Measurements from ENCODE around the gene TSPEAR.

Gene TSPEAR

GRCh38 chr21:44531606-44532564, 179.5 kb downstream of the TSPEAR start:
- no peak for TF ChIP-seq FOXP2 (optimal IDR thresholded peaks at IDR 0.05; ENCODE audit: borderline replicate concordance, extremely low read depth, extremely low read length, insufficient read depth)
- TF ChIP-seq SIN3A (IDR thresholded peaks at IDR 0.05; ENCODE audit: borderline replicate concordance, insufficient read depth, low read length), result no peak
- no peak for TF ChIP-seq REST (IDR thresholded peaks at IDR 0.05; ENCODE audit: insufficient read depth in 1 of 2, low read depth in 2 of 2, low read length in 2 of 2)
- TF ChIP-seq POLR2AphosphoS5 (IDR thresholded peaks at IDR 0.05; ENCODE audit: low read depth, low read length), result no peak

DNA sequence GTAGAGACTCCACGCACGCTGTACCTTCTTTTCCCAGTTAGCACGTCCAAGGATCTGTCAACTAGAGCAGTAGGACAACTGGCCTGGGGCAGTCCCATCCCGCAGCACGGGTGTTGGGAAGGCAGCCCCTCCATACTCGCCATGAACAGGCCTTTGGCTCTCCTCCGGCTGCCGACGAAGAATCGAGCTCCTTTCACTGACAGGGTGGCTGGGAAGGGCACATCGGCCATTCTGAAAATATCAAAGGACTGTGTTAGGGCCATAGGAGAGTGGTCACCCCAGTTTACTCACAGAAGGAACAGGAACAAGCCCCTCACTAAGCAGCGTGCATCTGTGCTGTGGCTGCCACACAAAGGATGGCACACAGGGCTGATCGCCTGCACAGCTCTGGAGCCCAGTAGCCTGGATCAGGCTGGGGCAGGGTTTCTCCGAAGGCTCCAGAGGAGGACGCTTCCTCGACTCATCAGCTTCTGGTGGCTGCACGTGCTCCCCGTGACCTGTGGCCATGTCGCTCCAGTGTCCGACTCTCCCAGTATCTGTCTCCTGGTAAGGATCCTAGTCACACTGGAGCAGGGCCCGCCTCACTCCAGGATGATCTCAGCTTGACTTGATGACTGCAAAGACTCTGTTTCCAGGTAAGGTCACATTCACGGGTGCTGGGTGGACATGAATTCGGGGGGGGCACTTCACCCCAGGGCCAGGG, 180.3 kb downstream of the TSPEAR start:
- TF ChIP-seq POLR2AphosphoS5 (IDR thresholded peaks at IDR 0.05; ENCODE audit: low read depth, low read length) (no peak), REST (IDR thresholded peaks at IDR 0.05; ENCODE audit: insufficient read depth in 1 of 2, low read depth in 2 of 2, low read length in 2 of 2) (no peak), TAF1 (IDR thresholded peaks at IDR 0.05; ENCODE audit: borderline replicate concordance, insufficient read depth, low read length) (no peak), FOXP2 (optimal IDR thresholded peaks at IDR 0.05; ENCODE audit: borderline replicate concordance, extremely low read depth, extremely low read length, insufficient read depth) (no peak), SIN3A (IDR thresholded peaks at IDR 0.05; ENCODE audit: borderline replicate concordance, insufficient read depth, low read length) (no peak)

DNA sequence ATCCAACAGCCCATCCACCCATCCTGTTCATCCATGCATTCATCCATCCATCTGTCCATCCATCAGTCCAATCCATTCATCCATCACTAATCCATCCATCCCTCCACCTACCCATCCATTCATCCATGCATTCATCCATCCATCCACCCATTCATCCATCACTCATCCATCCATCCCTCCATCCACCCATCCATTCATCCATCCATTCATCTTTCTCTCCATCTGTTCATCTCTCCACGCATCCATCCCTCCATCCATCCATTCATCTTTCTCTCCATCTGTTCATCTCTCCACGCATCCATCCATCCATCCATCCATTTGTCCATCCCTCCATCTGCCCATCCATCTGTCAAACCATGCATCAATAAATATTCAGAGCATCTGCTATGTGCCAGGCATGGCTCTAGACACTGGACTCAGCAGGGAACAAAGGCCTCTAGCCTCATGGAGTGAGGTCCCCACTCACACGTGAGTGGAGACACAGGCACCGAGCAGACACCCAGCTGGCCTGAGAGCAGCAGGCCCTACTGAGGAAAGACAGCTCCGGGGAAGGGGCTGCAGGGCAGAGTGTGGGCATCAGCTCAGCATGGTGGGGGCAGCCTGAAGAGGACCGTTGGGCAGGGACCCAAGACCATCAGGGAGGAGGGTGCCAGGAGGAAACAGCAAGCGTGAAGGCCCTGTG, 181.0 kb downstream of the TSPEAR start:
- no peak for TF ChIP-seq REST (IDR thresholded peaks at IDR 0.05; ENCODE audit: insufficient read depth in 1 of 2, low read depth in 2 of 2, low read length in 2 of 2)
- TF ChIP-seq POLR2AphosphoS5 (IDR thresholded peaks at IDR 0.05; ENCODE audit: low read depth, low read length), result no peak
- TF ChIP-seq SIN3A (IDR thresholded peaks at IDR 0.05; ENCODE audit: borderline replicate concordance, insufficient read depth, low read length), result no peak
- no peak for TF ChIP-seq TAF1 (IDR thresholded peaks at IDR 0.05; ENCODE audit: borderline replicate concordance, insufficient read depth, low read length)
- TF ChIP-seq FOXP2 (optimal IDR thresholded peaks at IDR 0.05; ENCODE audit: borderline replicate concordance, extremely low read depth, extremely low read length, insufficient read depth), result no peak

GRCh38 chr21:44529503-44530125, 181.8 kb downstream of the TSPEAR start:
- TF ChIP-seq TAF1 (IDR thresholded peaks at IDR 0.05; ENCODE audit: borderline replicate concordance, insufficient read depth, low read length) (no peak), POLR2AphosphoS5 (IDR thresholded peaks at IDR 0.05; ENCODE audit: low read depth, low read length) (no peak), SIN3A (IDR thresholded peaks at IDR 0.05; ENCODE audit: borderline replicate concordance, insufficient read depth, low read length) (no peak), REST (IDR thresholded peaks at IDR 0.05; ENCODE audit: insufficient read depth in 1 of 2, low read depth in 2 of 2, low read length in 2 of 2) (no peak), FOXP2 (optimal IDR thresholded peaks at IDR 0.05; ENCODE audit: borderline replicate concordance, extremely low read depth, extremely low read length, insufficient read depth) (no peak)

Measured in PFSK-1 (cell line).